NCI-H146 treated with DMSO at 0.1 percent for 48 hours (cell line): ENCODE results near the gene ANKRD16.
A peak's percentile ranks its signal among the peaks of the same experiment; 100 is the strongest.

Experiments used
- DNase-seq: peaks from one replicate; lab custom pipeline; 2025; ENCODE audit not compliant: unreplicated experiment; lab: John Stamatoyannopoulos, UW

ANKRD16 gene

DNA sequence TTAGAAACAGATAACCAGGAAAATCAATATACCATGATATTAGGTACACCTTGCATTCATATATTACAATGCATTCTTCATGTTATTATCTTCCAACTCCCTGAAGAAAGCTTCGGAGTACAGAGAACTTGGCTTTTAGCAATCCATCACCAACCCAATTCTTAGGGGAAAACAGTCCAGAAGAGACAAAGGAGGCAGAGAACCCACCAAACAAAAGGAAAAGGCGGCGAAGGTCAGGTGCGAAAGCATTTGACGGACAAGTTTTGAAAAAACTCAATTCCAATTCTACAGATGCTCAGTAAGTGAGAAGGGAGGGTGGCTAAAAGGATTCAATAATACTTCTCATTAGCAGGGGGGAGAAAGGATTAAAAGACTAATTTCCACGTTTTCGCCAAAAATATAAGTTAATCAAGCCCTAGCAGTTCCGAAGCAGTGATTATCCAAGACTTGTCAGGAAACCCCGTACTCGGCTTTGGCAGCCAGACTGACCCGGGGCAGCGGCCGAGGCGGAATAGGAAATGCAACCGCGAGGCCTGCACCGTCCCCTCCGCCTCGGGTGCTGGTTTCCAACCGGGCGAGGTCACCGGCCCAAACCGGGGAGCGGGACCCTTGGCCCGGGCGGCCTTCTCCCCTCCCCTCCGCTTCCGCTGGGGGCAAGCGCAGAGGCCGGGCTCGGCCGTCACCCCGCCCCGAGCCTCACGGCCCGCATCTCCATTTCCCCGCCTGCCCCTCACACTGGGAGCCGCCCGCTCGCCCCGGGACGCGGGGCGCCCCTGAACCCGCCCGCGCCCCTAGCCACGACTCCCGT lies 77.2 kb downstream of the ANKRD16 start:
- DNase-seq: peak; percentile 63
